Activated CD4-positive, CD25-positive, alpha-beta regulatory T cell (primary cell): ENCODE data around the gene TBC1D30.

Source experiments
- DNase-seq, 4 experiments: peaks; one replicate each; lab custom pipeline; 2025; lab: John Stamatoyannopoulos, UW

TBC1D30 gene

GRCh38 chr12:64860446-64860998, 36.1 kb downstream of the TBC1D30 start:
- DNase-seq, result no peak

- no peak for DNase-seq
Observed at GRCh38 chr12:64864319-64864718, 39.9 kb downstream of the TBC1D30 start.

GRCh38 chr12:64875186-64875585, 50.7 kb downstream of the TBC1D30 start:
- DNase-seq, result no peak

GRCh38 chr12:64876388-64877071, 52.1 kb downstream of the TBC1D30 start:
- no peak for DNase-seq

GRCh38 chr12:64877363-64878004, 53.0 kb downstream of the TBC1D30 start:
- DNase-seq, result no peak

- DNase-seq, result no peak
Observed at GRCh38 chr12:64882687-64883086, 58.2 kb downstream of the TBC1D30 start.

- DNase-seq, result no peak
Observed at GRCh38 chr12:64883264-64884163, 59.1 kb downstream of the TBC1D30 start.

- no peak for DNase-seq
Observed at GRCh38 chr12:64884164-64884542, 59.7 kb downstream of the TBC1D30 start.

- no peak for DNase-seq
Observed at GRCh38 chr12:64884728-64885127, 60.3 kb downstream of the TBC1D30 start.

- no peak for DNase-seq
Observed at GRCh38 chr12:64889434-64890216, 65.2 kb downstream of the TBC1D30 start.

GRCh38 chr12:64890873-64891468, 66.5 kb downstream of the TBC1D30 start:
- no peak for DNase-seq

GRCh38 chr12:64891629-64892028, 67.2 kb downstream of the TBC1D30 start:
- no peak for DNase-seq

- no peak for DNase-seq
Observed at GRCh38 chr12:64892561-64892960, 68.1 kb downstream of the TBC1D30 start.

- no peak for DNase-seq
Observed at GRCh38 chr12:64893961-64894360, 69.5 kb downstream of the TBC1D30 start.

GRCh38 chr12:64894827-64895475, 70.5 kb downstream of the TBC1D30 start:
- DNase-seq, result no peak

GRCh38 chr12:64895526-64895925, 71.1 kb downstream of the TBC1D30 start:
- no peak for DNase-seq

GRCh38 chr12:64900540-64900939, 76.1 kb downstream of the TBC1D30 start:
- DNase-seq, result no peak

GRCh38 chr12:64903479-64904152, 79.2 kb downstream of the TBC1D30 start:
- no peak for DNase-seq

GRCh38 chr12:64907097-64907496, 82.7 kb downstream of the TBC1D30 start:
- DNase-seq, result no peak

GRCh38 chr12:64909124-64909523, 84.7 kb downstream of the TBC1D30 start:
- no peak for DNase-seq
